K562 (cell line): ENCODE results near the gene N4BP2. TPM values are rescaled to one million over a fixed set of nuclear protein-coding genes. Genes with fewer than 3 reads are reported as not detected.
A peak's percentile ranks its signal among the peaks of the same experiment; 100 is the strongest.

Experiments used
- ATAC-seq: fragments of 200-7000 bp; cut with Tn5 transposase; 3 replicates; pipeline ENCODE4 v1.9.1; 2020; ENCODE audit warnings: moderate library complexity
- BruUV-seq: library from RNA; stranded (reverse); fragments of 400-500 nt; replicated peaks from 2 replicates; lab custom pipeline; 2021; lab: Mats Ljungman, UMichigan
- CTCF ChIA-PET: fragments of 300-600 bp; formaldehyde crosslinking; extraction: SDS; loops from one replicate; lab custom pipeline; 2021; ENCODE audit warnings: low intra/inter-chr PET ratio; lab: Yijun Ruan, JAX
- POLR2A ChIA-PET: fragments of 300-600, 350-650 bp; sonication (Branson Sonifier 250); formaldehyde crosslinking; extraction: SDS; loops from one replicate; lab custom pipeline; 2021; ENCODE audit warnings: antibody characterized with exemption, inconsistent platforms; lab: Yijun Ruan, JAX
- DNase-seq, 4 experiments: peaks; one replicate each; pipeline versions ENCODE4 v3.0.0 to v3.0.0-alpha.2; 2011 to 2018; ENCODE audit warnings: low spot score in 3 of 4, mixed read lengths in 3 of 4; ENCODE audit errors: extremely low read depth in 1 of 4
- FAIRE-seq: peaks from 2 replicates; lab custom pipeline; 2011; peaks lifted over from hg19 to GRCh38; lab: Jason Lieb, UNC
- H2AFZ ChIP-seq: 2 replicates; pipeline ENCODE4 v1.6.0; 2011; ENCODE audit warnings: low read depth, low read length, control low read depth, inconsistent platforms
- H3K27ac ChIP-seq: fragments of 200-600 bp; 3 replicates; pipeline ENCODE4 v1.8.0; 2011; ENCODE audit warnings: low read depth, mild to moderate bottlenecking, control low read depth, inconsistent platforms, low read length, moderate library complexity, mixed read lengths; ENCODE audit errors: extremely low read depth
- H3K27me3 ChIP-seq, 2 experiments: fragments of 300-600 bp in 1 of 2; 2 replicates in 1 of 2; 3 replicates in 1 of 2; pipeline versions ENCODE4 v1.6.0 to v1.8.0; 2011; ENCODE audit warnings: inconsistent platforms in 2 of 2, low read length in 2 of 2, mild to moderate bottlenecking in 1 of 2, mixed read lengths in 1 of 2, moderate library complexity in 1 of 2; ENCODE audit not compliant: control insufficient read depth in 2 of 2, insufficient read depth in 2 of 2
- H3K36me3 ChIP-seq: fragments of 300-600 bp; 3 replicates; pipeline ENCODE4 v1.8.0; 2011; ENCODE audit warnings: mild to moderate bottlenecking, low read length, inconsistent platforms; ENCODE audit not compliant: control insufficient read depth, insufficient read depth
- H3K4me1 ChIP-seq, 2 experiments: fragments of 200-600 bp in 1 of 2; replicated peaks in 1 of 2; 2 replicates in 1 of 2; 3 replicates in 1 of 2; pipeline versions ENCODE4 v1.5.1 to v1.8.0; 2011; ENCODE audit warnings: inconsistent platforms in 2 of 2, low read length in 2 of 2, mild to moderate bottlenecking in 1 of 2, mixed read lengths in 1 of 2, moderate library complexity in 1 of 2; ENCODE audit not compliant: control insufficient read depth in 2 of 2, insufficient read depth in 2 of 2
- H3K4me2 ChIP-seq: 2 replicates; pipeline ENCODE4 v1.6.1; 2011; ENCODE audit warnings: low read length, control low read depth, inconsistent platforms, mixed read lengths; ENCODE audit not compliant: insufficient read depth
- H3K4me3 ChIP-seq: fragments of 200-600 bp; sonication (generic), shearing (Covaris generic); 2 replicates; pipeline ENCODE4 v1.5.1; 2016; ENCODE audit warnings: control low read depth, inconsistent platforms
- H3K79me2 ChIP-seq: fragments of 200-600 bp; 3 replicates; pipeline ENCODE4 v1.8.0; 2011; ENCODE audit warnings: low read length, inconsistent platforms; ENCODE audit not compliant: control insufficient read depth, insufficient read depth
- H3K9ac ChIP-seq, 2 experiments: 2 replicates each; pipeline versions ENCODE4 v1.6.0 to v1.6.1; 2011; ENCODE audit warnings: low read depth in 2 of 2, low read length in 2 of 2, control low read depth in 1 of 2, inconsistent platforms in 1 of 2, mild to moderate bottlenecking in 1 of 2, mixed read lengths in 1 of 2; ENCODE audit not compliant: insufficient read depth in 1 of 2
- H3K9me1 ChIP-seq: one replicate; pipeline ENCODE4 v1.6.0; 2011; ENCODE audit warnings: inconsistent platforms, mild to moderate bottlenecking, low read length, moderate library complexity; ENCODE audit not compliant: control insufficient read depth, insufficient read depth
- H3K9me3 ChIP-seq: replicated peaks from 2 replicates; pipeline ENCODE4 v1.5.1; 2011; ENCODE audit warnings: low read depth, low read length, inconsistent platforms; ENCODE audit not compliant: control insufficient read depth, insufficient read depth
- H4K20me1 ChIP-seq: replicated peaks from 2 replicates; pipeline ENCODE4 v1.6.1; 2011; ENCODE audit warnings: low read length, inconsistent platforms, mixed read lengths; ENCODE audit not compliant: control insufficient read depth, insufficient read depth
- ARHGAP35 ChIP-seq: fragments of 450-650 bp; IDR thresholded peaks from 2 replicates; pipeline ENCODE4 v1.6.1; 2018; ENCODE audit not compliant: partially characterized antibody
- BCOR ChIP-seq: fragments of 450-650 bp; IDR thresholded peaks from 2 replicates; pipeline ENCODE4 v1.6.1; 2016
- CCNT2 ChIP-seq: IDR thresholded peaks from 2 replicates; pipeline ENCODE4 v1.6.1; 2011; ENCODE audit warnings: borderline replicate concordance, low read depth, mild to moderate bottlenecking, moderate library complexity, mixed read lengths, low read length; ENCODE audit not compliant: insufficient read length; ENCODE audit errors: extremely low read depth
- CTBP1 ChIP-seq: fragments of 450-650 bp; IDR thresholded peaks from 2 replicates; pipeline ENCODE4 v1.6.1; 2016; ENCODE audit warnings: borderline replicate concordance
- DLX4 ChIP-seq: fragments of 250-450 bp; sonication (Bioruptor Pico); IDR thresholded peaks from 2 replicates; pipeline ENCODE4 v1.6.1; 2021; ENCODE audit warnings: mild to moderate bottlenecking
- FOXK2 ChIP-seq, 2 experiments: fragments of 450-650 bp; IDR thresholded peaks in 1 of 2; conservative IDR thresholded peaks in 1 of 2; 2 replicates each; pipeline ENCODE4 v1.6.1; 2016; ENCODE audit warnings: low read depth in 2 of 2, mild to moderate bottlenecking in 1 of 2
- LARP7 ChIP-seq: fragments of 450-650 bp; IDR thresholded peaks from 2 replicates; pipeline ENCODE4 v1.6.1; 2016
- POLR2AphosphoS5 ChIP-seq: IDR thresholded peaks from 2 replicates; pipeline ENCODE4 v1.6.1; 2011; ENCODE audit warnings: mild to moderate bottlenecking, low read depth, low read length, moderate library complexity; ENCODE audit not compliant: control insufficient read depth, insufficient read depth
- RBM25 ChIP-seq: fragments of 200-400 bp; formaldehyde crosslinking; IDR thresholded peaks from 2 replicates; pipeline ENCODE4 v1.6.1; 2018; ENCODE audit warnings: low read length, low read depth, moderate library complexity; ENCODE audit not compliant: severe bottlenecking
- RFX7 ChIP-seq: fragments of 250-450 bp; sonication (Bioruptor Pico); IDR thresholded peaks from 2 replicates; pipeline ENCODE4 v1.5.1; 2021; ENCODE audit warnings: mild to moderate bottlenecking
- TOE1 ChIP-seq, 2 experiments: fragments of 450-650 bp in 1 of 2; sonication (generic) in 1 of 2; formaldehyde crosslinking in 1 of 2; IDR thresholded peaks; 2 replicates each; pipeline versions ENCODE4 v1.7.1 to v1.8.0; 2016 to 2022; ENCODE audit warnings: borderline replicate concordance in 2 of 2, mild to moderate bottlenecking in 2 of 2, antibody characterized with exemption in 1 of 2, inconsistent platforms in 1 of 2, low read depth in 1 of 2, missing genetic modification reagents in 1 of 2, moderate library complexity in 1 of 2
- ZNF277 ChIP-seq: fragments of 250-450 bp; sonication (Bioruptor Pico); IDR thresholded peaks from 2 replicates; pipeline ENCODE4 v1.8.0; 2022; ENCODE audit warnings: inconsistent platforms, mild to moderate bottlenecking, moderate library complexity, borderline replicate concordance
- ZNF3 ChIP-seq: fragments of 250-450 bp; sonication (Bioruptor Pico); IDR thresholded peaks from 2 replicates; pipeline ENCODE4 v1.5.0; 2021; ENCODE audit warnings: mild to moderate bottlenecking, moderate library complexity
- ZNF589 ChIP-seq: fragments of 200-800 bp; sonication (Bioruptor generic); IDR thresholded peaks from 2 replicates; pipeline ENCODE4 v1.6.1; 2016; ENCODE audit warnings: low read depth, missing genetic modification characterization, missing compliant biosample characterization
- ZSCAN29 ChIP-seq: fragments of 450-650 bp; IDR thresholded peaks from 2 replicates; pipeline ENCODE4 v1.6.1; 2017
- WGBS: fragments of 100-300 bp; shearing (Covaris generic); methylation state at CpG from one replicate; pipeline ENCODE4 v1.1.6; 2016; ENCODE audit warnings: low coverage, mixed read lengths; ENCODE audit not compliant: insufficient coverage; ENCODE audit errors: missing lambda C conversion rate; 5-methylcytosine and 5-hydroxymethylcytosine counted together
- in situ Hi-C: fragments of 300-500 bp; cut with MboI; formaldehyde crosslinking; loops from 4 replicates; pipeline ENCODE4 v1.15.0; 2018; ENCODE audit warnings: inconsistent platforms, mixed read lengths
- intact Hi-C: fragments of 100-400 bp; cut with micrococcal nuclease; formaldehyde crosslinking; loops from 2 replicates; pipeline ENCODE4 v1.14.2; 2022
- polyA plus RNA-seq, 8 experiments: library from polyadenylated mRNA; depleted of rRNA in 4 of 8; stranded (reverse) in 5 of 8; unstranded in 3 of 8; fragments of >200 nt; fragmentation: Nextera tagmentation in 2 of 8; fragmentation: Illumina TruSeq in 1 of 8; extraction: Ambion mirVana in 2 of 8; extraction: Trizol in 1 of 8; gene quantifications; 2 replicates each; pipeline versions ENCODE4 v1.2.1 to v1.2.3, GENCODE V29; 2011 to 2014; ENCODE audit warnings: inconsistent platforms in 1 of 8, missing spikeins in 1 of 8
- total RNA-seq, 7 experiments: library from RNA; depleted of rRNA in 6 of 7; stranded (reverse); fragments of >200 nt in 6 of 7; fragmentation: Illumina TruSeq in 2 of 7; extraction: Trizol in 2 of 7; gene quantifications; 2 replicates each; pipeline versions ENCODE4 v1.2.1 to v1.2.3, GENCODE V29; 2011 to 2021; ENCODE audit warnings: low replicate concordance in 1 of 7
- TF ChIP-seq, protein P1 (sequence below): fragments of 450-650 bp; formaldehyde crosslinking; IDR thresholded peaks from 2 replicates; pipeline ENCODE4 v1.4.0; 2022; ENCODE audit warnings: missing genetic modification characterization

The N4BP2 gene
- total and polyA plus RNA-seq, 9 of the 15 experiments (the other 6 are each of a cell fraction or from before 2014, with no cell fraction given), result 2.7 to 12.6 (median 7.6) TPM

- no peaks in the 10 kb centered on the region for H3K36me3 ChIP-seq
- 85% methylated on average over 10 of the region's 10 CpGs for WGBS
- intact Hi-C loops, result no loop called here
- peaks cover 38% of the 10 kb centered on the region for H3K79me2 ChIP-seq
- no peaks in the 10 kb centered on the region for H3K9me1 ChIP-seq
- FAIRE-seq (no peak), DNase-seq (no peak), ATAC-seq (no peak)
- ChIA-PET CTCF (no interaction called here), POLR2A (interaction anchor here (0.6 to 1.7 kb wide), 7 partner anchors 8 to 235 kb away, joined by 3 to 5 read pairs (median 3); no protein-coding TSS in a partner anchor)
- peak overlapping the region in 1 of 2 experiments; percentile 76; a peak in 3 of 4 replicates for H3K9ac ChIP-seq
- H3K4me2 ChIP-seq, result peak overlapping the region; percentile 80
- peaks cover 35 to 54% of the 10 kb centered on the region in 2 experiments for H3K4me1 ChIP-seq
- BruUV-seq, result no TSS peak
- H2AFZ ChIP-seq, result peak overlapping the region; percentile 94
- no peaks in the 10 kb centered on the region for H3K27me3 ChIP-seq
- no peaks in the 10 kb centered on the region for H4K20me1 ChIP-seq
- no peaks in the 10 kb centered on the region for H3K9me3 ChIP-seq
- peak overlapping the region; percentile 86 for H3K27ac ChIP-seq
- in situ Hi-C loops, result no loop called here
- no peak overlapping the region for H3K4me3 ChIP-seq
- TF ChIP-seq CTBP1, result peak; percentile 29; the same call in 1 of the 2 replicates
- TF ChIP-seq CCNT2, result no peak
- peak; percentile 95 for TF ChIP-seq RBM25
- TF ChIP-seq, protein P1, sequence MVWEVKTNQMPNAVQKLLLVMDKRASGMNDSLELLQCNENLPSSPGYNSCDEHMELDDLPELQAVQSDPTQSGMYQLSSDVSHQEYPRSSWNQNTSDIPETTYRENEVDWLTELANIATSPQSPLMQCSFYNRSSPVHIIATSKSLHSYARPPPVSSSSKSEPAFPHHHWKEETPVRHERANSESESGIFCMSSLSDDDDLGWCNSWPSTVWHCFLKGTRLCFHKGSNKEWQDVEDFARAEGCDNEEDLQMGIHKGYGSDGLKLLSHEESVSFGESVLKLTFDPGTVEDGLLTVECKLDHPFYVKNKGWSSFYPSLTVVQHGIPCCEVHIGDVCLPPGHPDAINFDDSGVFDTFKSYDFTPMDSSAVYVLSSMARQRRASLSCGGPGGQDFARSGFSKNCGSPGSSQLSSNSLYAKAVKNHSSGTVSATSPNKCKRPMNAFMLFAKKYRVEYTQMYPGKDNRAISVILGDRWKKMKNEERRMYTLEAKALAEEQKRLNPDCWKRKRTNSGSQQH (CRISPR knock-in tag), result peak; percentile 83; the same call in 1 of the 2 replicates
- peak; percentile 91 for TF ChIP-seq BCOR
- TF ChIP-seq RFX7, result no peak
- TF ChIP-seq POLR2AphosphoS5, result no peak
- 0 out of 4 replicates have a peak, but pooled peaks have one; percentile 32 to 41 for TF ChIP-seq FOXK2 (conservative IDR thresholded peaks at IDR 0.05 in 1 of 2, IDR thresholded peaks at IDR 0.05 in 1 of 2; ENCODE audit: low read depth in 2 of 2)
- peak; percentile 40; the same call in 1 of the 2 replicates for TF ChIP-seq TOE1 (IDR thresholded peaks at IDR 0.05; ENCODE audit: borderline replicate concordance)
- TF ChIP-seq TOE1 (CRISPR knock-in tag; IDR thresholded peaks at IDR 0.05; ENCODE audit: borderline replicate concordance, low read depth), result no peak
- TF ChIP-seq LARP7, result 0 out of 2 replicates have a peak, but pooled peaks have one; percentile 33
- TF ChIP-seq ZSCAN29, result no peak
- no peak for TF ChIP-seq ZNF3 (CRISPR knock-in tag)
- TF ChIP-seq ZNF277 (CRISPR knock-in tag), result no peak
- no peak for TF ChIP-seq ZNF589 (CRISPR knock-in tag)
- no peak for TF ChIP-seq DLX4 (CRISPR knock-in tag)
- peak; percentile 62 for TF ChIP-seq ARHGAP35
Observed at GRCh38 chr4:40195182-40196177, 138.8 kb downstream of the N4BP2 start.
